Measurements from ENCODE around the gene DHODH.

DHODH gene

DNA sequence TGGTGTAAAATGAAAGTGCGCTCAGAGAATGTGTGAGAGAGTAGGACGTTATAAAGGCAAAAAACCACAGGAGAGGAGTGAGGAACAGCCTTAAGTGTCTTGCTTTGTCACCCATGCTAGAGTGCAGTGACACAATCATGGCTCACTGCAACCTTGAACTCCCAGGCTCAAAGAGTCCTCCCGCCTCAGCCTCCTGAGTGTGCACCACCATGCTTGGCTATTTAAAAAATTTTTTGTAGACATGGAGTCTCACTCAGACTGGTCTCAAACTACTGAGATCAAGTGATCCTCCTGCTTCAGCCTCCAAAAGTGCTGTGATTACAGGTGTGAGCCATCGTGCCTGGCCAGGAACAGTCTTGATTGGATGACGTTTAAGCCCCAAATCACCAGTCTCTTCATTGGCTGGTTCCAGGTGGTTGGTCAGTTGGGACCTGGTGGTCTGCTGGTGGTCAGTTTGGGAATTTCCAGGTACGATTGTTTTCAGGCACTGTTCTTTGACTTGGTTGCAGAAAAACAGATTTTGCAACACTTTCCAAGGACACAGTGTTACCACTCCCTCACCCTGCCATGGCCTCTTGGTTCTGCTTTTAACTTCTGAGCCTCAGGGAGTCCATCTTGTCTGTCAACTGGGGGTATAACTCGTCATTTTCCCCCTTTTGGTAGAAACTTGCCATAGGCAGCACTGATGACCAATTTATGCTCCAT, 21.2 kb downstream of the DHODH start:
- no peak for DNase-seq
- Histone ChIP-seq H3K9me3 (no peaks in the 10 kb centered on the region), H3K36me3 (peaks cover 8% of the 10 kb centered on the region), H3K4me3 (ENCODE audit: low read depth, low read length) (no peak overlapping the region), H3K4me1 (no peaks in the 10 kb centered on the region), H3K27me3 (no peaks in the 10 kb centered on the region)
- TF ChIP-seq, protein P1, sequence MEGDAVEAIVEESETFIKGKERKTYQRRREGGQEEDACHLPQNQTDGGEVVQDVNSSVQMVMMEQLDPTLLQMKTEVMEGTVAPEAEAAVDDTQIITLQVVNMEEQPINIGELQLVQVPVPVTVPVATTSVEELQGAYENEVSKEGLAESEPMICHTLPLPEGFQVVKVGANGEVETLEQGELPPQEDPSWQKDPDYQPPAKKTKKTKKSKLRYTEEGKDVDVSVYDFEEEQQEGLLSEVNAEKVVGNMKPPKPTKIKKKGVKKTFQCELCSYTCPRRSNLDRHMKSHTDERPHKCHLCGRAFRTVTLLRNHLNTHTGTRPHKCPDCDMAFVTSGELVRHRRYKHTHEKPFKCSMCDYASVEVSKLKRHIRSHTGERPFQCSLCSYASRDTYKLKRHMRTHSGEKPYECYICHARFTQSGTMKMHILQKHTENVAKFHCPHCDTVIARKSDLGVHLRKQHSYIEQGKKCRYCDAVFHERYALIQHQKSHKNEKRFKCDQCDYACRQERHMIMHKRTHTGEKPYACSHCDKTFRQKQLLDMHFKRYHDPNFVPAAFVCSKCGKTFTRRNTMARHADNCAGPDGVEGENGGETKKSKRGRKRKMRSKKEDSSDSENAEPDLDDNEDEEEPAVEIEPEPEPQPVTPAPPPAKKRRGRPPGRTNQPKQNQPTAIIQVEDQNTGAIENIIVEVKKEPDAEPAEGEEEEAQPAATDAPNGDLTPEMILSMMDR (IDR thresholded peaks at IDR 0.05; ENCODE audit: low read depth, low read length), result no peak

DNA sequence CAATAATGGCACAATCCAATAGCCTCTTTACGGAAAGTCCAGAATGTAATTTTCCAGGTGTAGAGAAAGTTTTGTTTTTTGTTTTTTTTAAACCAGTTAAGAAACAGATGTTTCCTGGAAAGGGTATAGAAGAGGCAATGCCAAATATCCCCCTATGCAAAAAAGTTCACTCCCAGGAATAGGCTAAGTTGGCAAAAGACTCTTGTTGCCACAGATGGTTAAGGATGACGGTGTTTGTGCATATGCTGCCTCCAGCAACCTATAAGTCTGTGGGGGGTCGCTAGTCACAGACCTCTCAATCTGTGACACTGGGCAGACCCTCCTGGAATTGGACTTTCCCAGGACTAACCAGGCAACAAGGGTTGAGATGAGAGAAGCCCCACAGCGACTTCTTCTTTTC, 24.9 kb downstream of the DHODH start:
- DNase-seq, result no peak
- no peaks in the 10 kb centered on the region for H3K9me3 ChIP-seq
- no peaks in the 10 kb centered on the region for H3K4me1 ChIP-seq
- TF ChIP-seq, protein P1 (IDR thresholded peaks at IDR 0.05; ENCODE audit: low read depth, low read length), result no peak
- no peak overlapping the region for H3K4me3 ChIP-seq (ENCODE audit: low read depth, low read length)
- no peaks in the 10 kb centered on the region for H3K27me3 ChIP-seq
- no peaks in the 10 kb centered on the region for H3K36me3 ChIP-seq

DNA sequence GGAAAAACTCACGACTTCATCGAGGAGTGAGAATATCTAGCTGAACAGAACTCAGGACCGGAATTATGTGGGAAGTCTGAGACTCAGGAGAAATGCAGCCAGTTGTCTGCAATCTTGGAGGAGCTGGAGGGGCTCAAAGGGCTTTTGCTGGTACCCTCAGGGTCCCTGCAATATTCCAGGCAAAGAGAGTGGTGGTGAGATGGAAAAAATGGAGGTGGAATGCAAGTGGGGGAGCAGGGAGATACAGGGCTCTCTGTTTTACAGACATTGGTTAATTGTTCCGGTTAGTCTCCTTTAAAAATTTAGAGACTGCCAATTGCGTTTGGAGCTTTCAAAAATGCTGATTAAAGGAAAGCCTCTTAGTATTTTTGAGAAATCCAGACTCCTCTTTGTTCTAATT, 27.6 kb downstream of the DHODH start:
- no peak for DNase-seq
- H3K9me3 ChIP-seq, result no peaks in the 10 kb centered on the region
- TF ChIP-seq, protein P1 (IDR thresholded peaks at IDR 0.05; ENCODE audit: low read depth, low read length), result no peak
- H3K4me3 ChIP-seq (ENCODE audit: low read depth, low read length), result no peak overlapping the region
- H3K4me1 ChIP-seq, result no peaks in the 10 kb centered on the region
- no peaks in the 10 kb centered on the region for H3K36me3 ChIP-seq
- no peaks in the 10 kb centered on the region for H3K27me3 ChIP-seq

DNA sequence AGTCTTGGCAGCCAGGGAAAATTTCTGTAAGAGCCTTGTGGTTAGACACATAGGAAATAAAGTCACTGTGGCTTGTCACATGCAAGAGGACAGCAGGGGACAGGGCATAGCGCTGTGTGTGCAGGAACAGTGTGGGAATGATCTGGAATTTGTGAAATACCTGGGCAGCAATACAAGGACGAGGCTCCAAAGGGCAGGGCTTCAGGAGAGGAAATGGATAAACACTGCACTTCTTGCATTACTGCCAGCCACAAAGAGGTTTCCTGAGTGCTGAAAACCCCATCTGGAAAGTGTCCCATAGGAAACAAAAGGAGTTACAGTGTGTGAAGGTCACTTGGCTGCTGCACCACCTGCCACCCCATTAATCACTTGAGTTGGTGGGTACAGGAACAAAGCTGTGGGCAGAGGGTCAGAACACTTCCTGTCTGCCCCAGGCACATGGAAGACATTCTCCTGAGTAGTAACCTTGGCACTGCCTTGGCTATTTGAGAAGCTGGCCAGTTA, 33.7 kb downstream of the DHODH start:
- no peaks in the 10 kb centered on the region for H3K36me3 ChIP-seq
- TF ChIP-seq, protein P1 (IDR thresholded peaks at IDR 0.05; ENCODE audit: low read depth, low read length), result no peak
- no peak for DNase-seq
- no peaks in the 10 kb centered on the region for H3K9me3 ChIP-seq
- H3K4me1 ChIP-seq, result no peaks in the 10 kb centered on the region
- no peak overlapping the region for H3K4me3 ChIP-seq (ENCODE audit: low read depth, low read length)
- H3K27me3 ChIP-seq, result no peaks in the 10 kb centered on the region

DNA sequence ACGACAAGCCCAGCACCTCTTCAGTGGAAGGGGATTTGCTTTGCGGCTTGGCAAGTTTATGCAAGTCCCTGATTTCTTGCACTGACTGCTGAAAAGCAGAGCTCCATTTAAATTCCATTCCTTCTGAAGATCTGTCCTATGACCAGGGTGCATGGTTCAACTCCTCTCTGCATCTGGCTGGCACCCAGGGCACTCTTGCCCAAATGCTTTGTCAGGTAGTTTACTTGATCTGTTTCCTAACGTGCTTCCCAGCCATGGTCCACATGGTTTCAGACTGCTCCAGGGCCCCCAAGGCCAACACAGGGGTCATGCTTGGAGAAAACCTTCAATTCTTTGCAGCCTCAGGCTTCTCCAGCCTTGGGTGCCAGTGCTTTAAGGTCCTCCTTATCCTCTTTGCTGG, 34.5 kb downstream of the DHODH start:
- Histone ChIP-seq H3K9me3 (no peaks in the 10 kb centered on the region), H3K27me3 (no peaks in the 10 kb centered on the region), H3K4me3 (ENCODE audit: low read depth, low read length) (no peak overlapping the region), H3K4me1 (no peaks in the 10 kb centered on the region), H3K36me3 (no peaks in the 10 kb centered on the region)
- DNase-seq, result no peak
- TF ChIP-seq, protein P1 (IDR thresholded peaks at IDR 0.05; ENCODE audit: low read depth, low read length), result no peak

DNA sequence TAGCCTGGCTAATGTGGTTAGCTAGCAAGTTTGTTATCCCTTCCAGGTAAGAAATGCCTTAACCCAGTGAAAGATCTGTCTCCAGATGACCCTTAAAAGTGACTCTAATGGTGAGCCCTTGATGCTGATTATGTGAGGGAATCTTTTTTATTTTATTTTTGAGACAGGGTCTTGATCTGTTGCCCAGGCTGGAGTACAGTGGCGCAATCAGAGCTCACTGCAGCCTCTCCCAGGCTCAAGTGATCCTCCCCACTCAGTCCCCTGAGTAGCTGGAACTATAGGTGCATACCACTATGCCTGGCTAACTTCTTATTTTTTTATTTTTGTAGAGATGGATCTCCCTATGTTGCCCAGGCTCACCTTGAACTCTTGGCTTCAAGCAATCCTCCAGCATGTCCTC, 35.0 kb downstream of the DHODH start:
- no peak for DNase-seq
- Histone ChIP-seq H3K36me3 (no peaks in the 10 kb centered on the region), H3K4me3 (ENCODE audit: low read depth, low read length) (no peak overlapping the region), H3K4me1 (no peaks in the 10 kb centered on the region), H3K27me3 (no peaks in the 10 kb centered on the region), H3K9me3 (no peaks in the 10 kb centered on the region; the same call in 1 of the 2 replicates)
- TF ChIP-seq, protein P1 (IDR thresholded peaks at IDR 0.05; ENCODE audit: low read depth, low read length), result no peak

Data from BE2C (cell line).